Right renal cortex interstitium (tissue), 3 donors: Measurements from ENCODE around the gene KIF18B. TPM values are rescaled to one million over a fixed set of nuclear protein-coding genes. Genes with fewer than 3 reads are reported as not detected.

Experiments used
- DNase-seq, 3 donors: peaks; one replicate each; pipeline ENCODE4 v3.0.0-alpha.2; 2013; ENCODE audit warnings: low read depth in 3 of 3, low spot score in 2 of 3
- polyA plus RNA-seq, 3 donors: library from polyadenylated mRNA; unstranded; fragments of 120-200 nt; gene quantifications; one replicate each; pipeline ENCODE4 v1.2.1, GENCODE V29; 2013; ENCODE audit not compliant: insufficient read length in 3 of 3

The KIF18B gene
- polyA plus RNA-seq, 3 donors, result 9.0 to 9.7 (median 9.1) TPM

- DNase-seq, result no peak
Observed at GRCh38 chr17:44907729-44908470, 39.7 kb downstream of the KIF18B start.

GRCh38 chr17:44906763-44907728 lies 40.5 kb downstream of the KIF18B start:
- no peak for DNase-seq

- no peak for DNase-seq
Observed at GRCh38 chr17:44906010-44906646, 41.4 kb downstream of the KIF18B start.

GRCh38 chr17:44905006-44906000 lies 42.3 kb downstream of the KIF18B start:
- no peak for DNase-seq

GRCh38 chr17:44904001-44904984 lies 43.3 kb downstream of the KIF18B start:
- DNase-seq, result no peak

- DNase-seq, result no peak
Observed at GRCh38 chr17:44903012-44903685, 44.4 kb downstream of the KIF18B start.

DNA sequence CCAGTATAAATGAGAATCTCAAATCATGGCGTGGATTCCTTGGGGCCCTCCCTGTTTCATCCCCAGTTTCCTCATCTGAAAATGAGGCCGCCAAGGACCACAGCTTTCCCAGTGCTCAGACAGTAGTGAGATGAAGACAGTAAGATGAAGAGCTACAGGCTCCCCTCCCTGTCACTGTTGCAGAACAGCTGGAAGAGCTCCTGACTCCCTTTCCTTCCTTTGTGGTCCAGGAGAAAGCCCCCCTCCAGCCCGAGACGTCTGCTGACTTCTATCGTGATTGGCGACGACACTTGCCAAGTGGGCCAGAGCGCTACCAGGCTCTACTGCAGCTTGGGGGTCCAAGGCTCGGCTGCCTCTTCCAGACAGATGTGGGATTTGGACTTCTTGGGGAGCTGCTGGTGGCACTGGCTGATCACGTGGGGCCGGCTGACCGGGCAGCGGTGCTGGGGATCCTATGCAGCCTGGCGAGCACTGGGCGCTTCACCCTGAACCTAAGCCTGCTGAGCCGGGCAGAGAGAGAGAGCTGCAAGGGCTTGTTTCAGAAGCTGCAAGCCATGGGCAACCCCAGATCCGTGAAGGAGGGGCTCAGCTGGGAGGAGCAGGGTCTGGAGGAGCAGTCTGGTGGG lies 45.3 kb downstream of the KIF18B start:
- DNase-seq, result no peak

DNA sequence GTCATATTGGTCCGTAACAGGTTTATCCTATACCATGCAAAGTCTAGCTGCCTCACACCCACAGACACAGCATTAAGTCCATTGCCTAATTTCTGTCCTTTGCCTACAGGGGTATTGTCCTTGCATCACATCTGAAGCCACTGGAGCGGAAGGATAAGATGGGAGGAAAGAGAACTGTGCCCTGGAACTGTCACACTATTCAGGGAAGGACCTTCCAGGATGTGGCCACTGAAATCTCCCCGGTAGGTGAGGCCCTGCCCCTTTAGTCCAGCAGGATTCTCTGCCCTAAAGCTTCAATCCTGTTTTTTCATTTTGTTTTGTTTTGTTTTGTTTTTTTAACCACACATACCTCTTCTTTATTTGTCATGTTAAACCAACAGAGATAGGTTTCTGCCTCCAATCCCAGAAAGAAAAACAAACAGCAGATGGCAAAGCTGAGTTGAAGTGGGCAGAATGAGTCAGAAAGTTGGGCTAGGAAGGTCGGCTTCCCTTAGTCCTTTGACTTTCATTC lies 46.1 kb downstream of the KIF18B start:
- DNase-seq, result no peak

- DNase-seq, result no peak
Observed at GRCh38 chr17:44900894-44901293, 46.7 kb downstream of the KIF18B start.

- DNase-seq, result peak; percentile 84 to 93 (median 87)
Observed at GRCh38 chr17:44899074-44899782, 48.3 kb downstream of the KIF18B start, which contains the start of gene EFTUD2. EFTUD2 (minus strand) TSS chr17:44899445; CDS start chr17:44894521, 4,924 bp downstream.

DNA sequence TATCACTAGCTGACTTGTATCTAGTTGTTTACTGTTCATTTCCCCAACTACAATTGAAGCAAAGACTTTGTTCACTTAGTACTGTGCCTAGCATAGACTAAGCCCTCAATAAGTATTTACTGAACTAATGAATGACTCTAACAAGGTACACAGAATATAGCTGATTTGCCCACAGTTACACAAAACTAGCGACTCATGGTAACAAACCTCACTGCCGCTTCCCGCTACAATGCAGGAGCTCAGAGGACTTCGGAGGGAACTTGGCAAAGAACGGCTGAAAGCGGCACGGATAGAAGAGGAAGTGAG lies 48.9 kb downstream of the KIF18B start:
- DNase-seq, result no peak

DNA sequence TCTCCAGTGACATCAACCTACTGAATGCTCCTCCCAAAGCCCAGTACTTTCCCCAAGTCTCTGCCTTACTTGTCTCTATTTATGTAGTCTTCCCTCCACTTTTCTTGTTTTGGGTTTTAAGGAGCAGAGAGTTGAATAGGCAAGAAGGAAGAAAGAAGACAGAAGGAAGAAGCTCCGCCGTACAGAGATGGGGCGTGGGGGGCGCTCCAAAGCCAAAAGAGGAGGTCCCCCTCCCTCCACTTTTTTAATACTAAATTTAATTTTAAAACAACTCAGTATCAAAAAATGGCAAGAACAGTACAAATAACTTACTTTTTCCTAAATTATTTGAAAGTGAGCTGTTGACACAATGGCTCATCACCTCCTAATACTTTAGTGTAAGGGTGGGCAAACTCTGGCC lies 52.9 kb downstream of the KIF18B start:
- DNase-seq, result no peak

- no peak for DNase-seq
Observed at GRCh38 chr17:44892250-44892649, 55.3 kb downstream of the KIF18B start.

DNA sequence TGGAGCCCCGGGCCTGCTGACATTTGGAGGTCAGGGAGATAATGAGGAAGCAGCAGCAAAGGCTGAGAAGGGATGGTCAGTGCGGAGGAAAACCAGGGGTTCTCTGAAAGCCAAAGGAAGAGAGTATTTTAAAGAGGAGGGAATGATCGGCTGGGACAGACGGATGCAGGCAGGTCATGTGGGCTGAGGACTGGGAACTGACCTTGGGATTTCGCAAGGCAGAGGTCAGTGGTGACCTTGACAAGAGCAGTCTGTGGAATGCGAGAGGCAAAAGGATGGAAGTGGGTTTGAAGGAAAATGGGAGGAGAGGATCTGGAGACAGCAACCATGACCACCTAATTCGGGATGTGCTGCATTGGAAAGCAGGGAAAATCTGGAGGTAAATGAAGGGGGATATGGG lies 58.6 kb downstream of the KIF18B start:
- DNase-seq, result no peak

GRCh38 chr17:44887971-44888954 lies 59.3 kb downstream of the KIF18B start:
- no peak for DNase-seq

DNA sequence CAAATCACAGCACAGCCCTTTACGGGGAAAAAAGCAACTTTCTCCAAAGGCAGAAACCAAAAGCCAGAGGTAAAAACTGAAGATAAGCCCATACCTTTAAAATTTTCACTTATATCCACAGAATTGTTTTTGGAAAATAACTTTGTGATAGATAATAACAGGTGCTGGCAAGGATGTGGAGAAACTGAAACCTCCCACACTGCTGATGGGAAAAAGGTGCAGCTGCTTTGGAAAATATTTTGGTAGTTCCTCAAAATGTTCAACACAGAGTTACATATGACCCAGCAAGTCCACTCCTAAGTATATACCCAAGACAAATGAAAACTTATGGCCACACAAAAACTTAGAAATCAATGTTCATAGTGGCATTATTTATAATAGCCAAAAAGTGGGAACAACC lies 60.6 kb downstream of the KIF18B start:
- DNase-seq, result no peak
